NT2/D1 (cell line): ENCODE data around the gene RFESD.

ENCODE experiments used
- SUZ12 ChIP-seq: IDR thresholded peaks from 2 replicates; pipeline ENCODE4 v1.6.1; 2011; ENCODE audit not compliant: insufficient read length, insufficient read depth; ENCODE audit errors: extremely low read depth
- YY1 ChIP-seq: IDR thresholded peaks from 2 replicates; pipeline ENCODE4 v1.6.1; 2011; ENCODE audit not compliant: insufficient read length, insufficient read depth
- ZNF274 ChIP-seq: IDR thresholded peaks from 2 replicates; pipeline ENCODE4 v1.6.1; 2011; ENCODE audit warnings: mild to moderate bottlenecking, low read depth, low read length

- no peak for TF ChIP-seq YY1
- TF ChIP-seq ZNF274: no peak
- no peak for TF ChIP-seq SUZ12
These were observed 26.1 kb downstream of the RFESD start for GRCh38 chr5:95672641-95673040.
